Activated naive CD8-positive, alpha-beta T cell treated with anti-CD3 and anti-CD28 coated beads, Interleukin-2, amount 50 U/mL, for 16 hours (primary cell): Measurements from ENCODE around the gene MYF5.
"Not testable (repeated sequence)": the region's sequence is repeated elsewhere in the genome, so short reads cannot be mapped to it uniquely, and the experiment has no call there.

Source experiments
- DNase-seq: peaks from one replicate; pipeline ENCODE4 v3.0.0-alpha.2; 2020; ENCODE audit warnings: low read depth, low spot score

MYF5 gene

DNA sequence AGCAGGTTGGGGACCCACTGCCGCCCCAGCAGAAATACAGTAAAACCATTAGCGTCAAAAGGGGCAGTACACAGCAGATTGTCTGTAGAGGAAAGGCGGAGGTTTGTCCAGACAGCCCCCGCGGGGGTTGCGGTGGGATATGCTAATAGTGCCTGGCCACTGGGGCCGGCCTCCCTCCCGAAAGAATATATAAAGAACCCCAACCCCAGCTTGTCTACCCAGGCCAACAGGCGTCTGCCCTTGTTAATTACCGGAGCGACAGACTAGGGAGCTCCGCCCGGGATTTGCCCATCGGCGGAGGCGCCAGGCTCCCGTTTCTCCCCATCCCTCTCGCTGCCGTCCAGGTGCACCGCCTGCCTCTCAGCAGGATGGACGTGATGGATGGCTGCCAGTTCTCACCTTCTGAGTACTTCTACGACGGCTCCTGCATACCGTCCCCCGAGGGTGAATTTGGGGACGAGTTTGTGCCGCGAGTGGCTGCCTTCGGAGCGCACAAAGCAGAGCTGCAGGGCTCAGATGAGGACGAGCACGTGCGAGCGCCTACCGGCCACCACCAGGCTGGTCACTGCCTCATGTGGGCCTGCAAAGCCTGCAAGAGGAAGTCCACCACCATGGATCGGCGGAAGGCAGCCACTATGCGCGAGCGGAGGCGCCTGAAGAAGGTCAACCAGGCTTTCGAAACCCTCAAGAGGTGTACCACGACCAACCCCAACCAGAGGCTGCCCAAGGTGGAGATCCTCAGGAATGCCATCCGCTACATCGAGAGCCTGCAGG, at the start of gene MYF5:
Gene MYF5 (plus strand): TSS at position 217 of the 774 bp plus-strand sequence. CDS start 152 bp downstream, at position 369.
- no peak for DNase-seq

DNA sequence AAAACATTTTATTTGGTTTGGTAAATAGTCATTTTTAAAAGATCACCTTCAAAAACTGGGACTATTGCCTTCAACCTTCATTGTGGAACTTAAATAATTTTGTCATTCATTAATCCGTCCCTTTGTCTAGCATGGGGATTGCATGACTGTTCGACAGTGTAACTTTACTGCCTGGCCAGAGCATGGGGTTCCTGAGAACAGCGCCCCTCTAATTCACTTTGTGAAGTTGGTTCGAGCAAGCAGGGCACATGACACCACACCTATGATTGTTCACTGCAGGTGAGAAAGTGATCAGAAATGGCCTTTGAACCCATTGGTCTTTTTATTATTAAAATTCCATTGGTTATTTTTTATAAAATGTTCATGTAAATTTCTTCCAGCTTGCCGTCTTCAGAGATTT, 46.5 kb upstream of the MYF5 start:
- no peak for DNase-seq

DNA sequence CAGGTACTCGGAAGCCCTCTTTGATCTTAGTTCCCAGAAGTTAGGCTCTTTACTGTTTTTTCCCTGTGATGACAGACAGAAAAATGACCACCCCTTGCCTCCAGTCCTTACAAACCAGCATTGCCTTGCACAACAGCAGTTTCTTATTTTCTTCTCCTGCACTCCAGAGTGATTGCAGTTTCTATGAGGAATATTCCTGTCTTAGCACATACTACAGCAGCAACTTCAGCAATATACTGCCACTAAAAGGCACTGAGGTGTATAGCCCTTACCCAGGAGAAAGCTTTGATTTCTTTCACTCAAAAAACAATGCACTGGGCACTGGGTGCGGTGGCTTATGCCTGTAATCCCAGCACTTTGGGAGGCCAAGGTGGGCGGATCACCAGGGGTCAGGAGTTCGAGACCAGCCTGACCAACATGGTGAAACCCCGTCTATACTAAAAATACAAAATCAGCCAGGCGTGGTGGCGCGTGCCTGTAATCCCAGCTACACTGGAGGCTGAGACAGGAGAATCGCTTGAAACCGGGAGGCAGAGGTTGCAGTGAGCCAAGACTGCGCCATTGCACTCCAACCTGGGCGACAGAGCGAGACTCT, 40.6 kb upstream of the MYF5 start:
- not testable (repeated sequence) for DNase-seq

DNA sequence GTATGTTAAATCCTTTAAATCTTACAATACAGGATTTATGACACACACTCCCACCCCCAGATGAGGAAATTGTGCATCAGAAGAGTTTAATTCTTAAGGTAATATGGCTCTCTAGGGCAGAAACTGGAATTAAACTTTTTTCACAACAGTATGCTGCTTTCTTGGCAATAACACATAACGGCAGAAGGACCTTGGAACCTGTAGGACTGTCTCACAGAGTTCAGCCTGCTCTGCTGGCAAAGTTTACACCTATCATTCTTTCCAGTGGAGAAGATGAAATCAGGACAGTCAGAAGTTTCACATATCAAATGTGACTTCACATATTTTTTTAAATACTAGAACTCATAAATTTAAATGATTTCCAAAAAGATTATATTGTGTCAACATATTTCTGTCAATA, 39.9 kb upstream of the MYF5 start:
- DNase-seq, result no peak

- DNase-seq, result no peak
These were observed 38.7 kb upstream of the MYF5 start for GRCh38 chr12:80677994-80678393.

DNA sequence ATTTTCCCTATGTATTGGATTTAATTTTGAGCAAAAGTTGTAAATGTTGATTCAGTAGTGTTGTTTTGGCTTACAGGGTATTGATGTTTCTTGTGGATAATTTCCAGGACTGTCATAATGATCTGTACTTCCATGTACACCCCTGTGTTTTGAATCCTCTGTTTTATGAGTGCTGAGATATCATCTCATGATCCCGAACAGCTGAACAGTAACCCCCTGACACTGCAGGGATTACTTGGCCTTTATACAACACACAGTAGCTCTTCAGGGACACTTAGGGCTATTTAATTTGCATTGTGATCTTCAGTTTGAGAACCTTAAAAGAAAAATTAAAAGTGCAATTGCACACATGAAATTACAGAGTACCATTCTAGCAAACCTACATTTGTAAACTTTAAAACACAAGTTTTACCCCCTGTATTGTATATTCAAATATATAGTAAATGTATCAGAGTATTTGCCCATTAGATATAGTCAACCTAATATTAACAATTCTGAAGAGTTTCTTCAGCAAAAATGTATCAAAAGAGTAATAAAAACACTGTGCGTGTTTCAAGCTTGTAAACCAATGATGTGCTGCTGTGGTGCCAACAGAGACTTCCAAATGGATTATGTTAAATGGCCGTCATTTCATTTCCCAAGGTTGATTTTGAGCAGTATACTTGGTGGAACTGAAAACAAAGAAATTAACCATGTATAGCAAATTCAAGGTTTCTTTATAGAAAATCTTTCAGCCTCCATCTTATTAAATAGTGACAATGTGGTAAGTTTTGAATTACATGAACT, 37.2 kb upstream of the MYF5 start:
- DNase-seq, result no peak

- no peak for DNase-seq
These were observed 35.4 kb upstream of the MYF5 start for GRCh38 chr12:80681287-80681686.

DNA sequence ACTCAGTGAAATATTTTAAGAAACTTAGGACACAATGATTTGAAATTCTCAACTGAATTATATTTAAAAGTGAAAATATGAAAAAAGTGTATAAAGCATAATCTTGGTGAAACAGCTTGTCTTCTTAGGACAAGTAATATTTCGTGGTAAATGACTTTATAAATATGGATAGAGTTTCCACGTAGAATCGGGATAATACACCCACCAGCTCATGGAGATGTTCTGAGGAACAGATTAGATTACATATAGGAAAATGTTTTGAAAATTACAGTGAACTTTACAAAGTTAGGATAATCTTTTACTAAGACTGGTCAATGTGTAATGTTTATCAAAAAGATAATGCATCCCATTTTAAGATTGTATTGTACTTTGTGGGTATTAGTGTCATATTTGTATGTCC, 34.9 kb upstream of the MYF5 start:
- no peak for DNase-seq

- DNase-seq, result no peak
These were observed 32.6 kb upstream of the MYF5 start for GRCh38 chr12:80684077-80684495.

- no peak for DNase-seq
These were observed 26.6 kb upstream of the MYF5 start for GRCh38 chr12:80690090-80690489.

DNA sequence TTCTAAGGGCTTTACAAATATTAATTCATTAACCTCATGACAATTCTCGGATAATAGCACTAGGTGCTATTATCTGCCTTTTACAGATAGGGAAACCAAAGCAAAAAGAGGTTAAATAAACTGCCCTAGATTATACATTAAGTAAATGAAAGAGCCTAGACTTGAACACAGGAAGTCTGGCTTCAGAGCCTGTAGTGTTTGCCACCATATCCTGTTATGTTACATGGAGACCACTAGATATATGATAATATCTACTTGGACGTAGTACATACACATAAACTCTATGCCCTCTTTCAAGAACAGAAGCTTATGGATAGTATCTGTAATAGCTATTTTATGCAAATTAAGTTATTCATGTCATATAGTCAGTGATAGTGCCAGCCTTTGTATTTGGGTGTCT, 26.2 kb upstream of the MYF5 start:
- no peak for DNase-seq

DNA sequence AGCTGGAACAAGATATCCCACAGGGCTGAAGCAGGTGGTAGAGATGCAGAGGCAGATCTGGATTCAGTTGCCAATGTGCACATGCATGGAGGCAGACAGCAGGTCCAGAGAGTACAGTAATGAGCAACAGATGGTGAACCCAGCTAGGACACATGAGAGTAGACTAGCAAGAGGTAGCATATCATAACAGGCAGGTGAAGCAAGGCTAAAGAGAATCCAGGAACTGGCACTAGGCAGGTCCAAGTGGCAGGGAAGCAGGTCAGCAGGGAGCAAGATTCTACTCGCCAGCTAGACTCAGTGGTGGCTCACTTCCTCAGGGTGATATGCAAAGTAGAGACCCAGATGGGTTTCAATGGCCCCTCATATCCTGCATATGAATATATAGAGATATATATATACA, 24.6 kb upstream of the MYF5 start:
- no peak for DNase-seq

DNA sequence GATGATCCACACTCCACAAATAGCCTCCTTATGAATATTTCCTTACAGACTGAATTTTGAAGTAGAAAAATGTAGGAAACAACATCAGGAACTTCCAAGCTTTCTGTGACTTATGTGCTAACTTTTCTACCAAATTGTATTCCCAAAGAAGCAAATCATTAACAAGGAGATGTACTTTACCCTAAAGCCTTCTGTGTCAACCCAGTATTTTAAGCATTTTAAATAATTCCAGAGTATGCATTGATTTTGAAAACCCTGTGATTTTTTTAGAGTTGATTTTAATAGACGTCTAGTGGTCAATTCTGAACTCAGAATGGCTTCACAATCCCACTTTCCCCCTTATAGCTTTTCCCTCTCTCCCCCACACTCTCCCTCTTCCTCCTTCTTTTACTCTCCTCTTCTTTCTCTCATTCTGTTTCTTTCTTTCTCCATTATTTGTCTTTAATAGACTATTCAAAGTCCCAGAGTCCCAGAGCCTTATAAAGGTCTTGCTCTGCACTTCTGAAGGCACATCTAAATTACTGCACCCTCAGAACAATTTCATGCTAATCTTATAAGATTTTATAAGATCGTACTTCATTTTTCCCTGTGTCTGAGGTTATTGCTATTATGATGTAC, 19.3 kb upstream of the MYF5 start:
- no peak for DNase-seq

DNA sequence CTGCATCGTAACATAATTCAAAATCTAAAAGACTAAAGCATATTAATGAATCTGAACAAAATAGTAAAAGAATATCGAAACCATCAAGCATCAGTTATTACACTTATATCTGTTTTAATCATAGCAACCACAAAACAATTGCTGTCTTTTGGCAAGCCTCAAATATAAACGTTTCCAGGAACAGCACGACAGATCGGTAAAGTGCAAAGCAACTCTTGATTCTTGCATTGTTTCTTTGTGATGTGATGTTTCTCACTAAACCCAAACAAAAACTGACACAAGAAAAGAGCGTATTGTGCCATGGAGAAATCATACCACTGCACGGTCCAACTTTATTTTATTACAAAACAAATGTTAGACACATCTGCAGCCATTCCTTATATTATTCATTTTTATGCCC, 18.5 kb upstream of the MYF5 start:
- DNase-seq, result no peak

DNA sequence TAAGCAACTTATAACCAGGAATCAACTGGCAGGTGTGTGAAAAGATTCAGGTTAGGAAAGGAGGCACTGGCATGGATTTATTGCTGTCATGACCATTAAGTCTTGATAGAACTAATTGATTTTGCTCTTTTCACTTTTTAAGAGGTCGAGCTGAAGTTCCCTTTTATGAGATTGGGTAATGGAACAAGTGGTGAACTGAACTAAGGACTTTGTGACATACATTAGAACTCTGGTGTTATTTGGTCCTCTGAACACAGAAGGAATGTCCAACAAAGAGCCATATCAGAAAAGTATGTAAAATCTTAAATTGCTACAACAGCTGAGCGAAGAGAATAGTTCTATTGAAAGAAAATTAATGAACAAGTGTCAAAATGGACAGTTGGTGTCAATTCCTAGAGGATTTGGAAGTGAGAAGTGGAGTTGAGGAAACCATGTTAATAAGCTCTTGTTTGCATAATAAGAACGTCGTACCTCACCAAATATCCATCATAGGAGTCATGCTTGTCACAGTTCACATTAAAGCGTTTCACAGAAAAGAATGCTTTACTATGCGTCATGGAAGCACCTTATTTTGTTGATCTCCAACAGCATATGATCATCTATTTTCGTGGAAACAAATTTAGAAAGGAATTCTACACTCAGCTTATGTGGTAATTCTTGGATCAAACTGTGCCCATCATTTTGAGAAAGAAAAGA, 17.7 kb upstream of the MYF5 start:
- DNase-seq, result no peak

GRCh38 chr12:80700327-80700726, 16.4 kb upstream of the MYF5 start:
- DNase-seq, result no peak

DNA sequence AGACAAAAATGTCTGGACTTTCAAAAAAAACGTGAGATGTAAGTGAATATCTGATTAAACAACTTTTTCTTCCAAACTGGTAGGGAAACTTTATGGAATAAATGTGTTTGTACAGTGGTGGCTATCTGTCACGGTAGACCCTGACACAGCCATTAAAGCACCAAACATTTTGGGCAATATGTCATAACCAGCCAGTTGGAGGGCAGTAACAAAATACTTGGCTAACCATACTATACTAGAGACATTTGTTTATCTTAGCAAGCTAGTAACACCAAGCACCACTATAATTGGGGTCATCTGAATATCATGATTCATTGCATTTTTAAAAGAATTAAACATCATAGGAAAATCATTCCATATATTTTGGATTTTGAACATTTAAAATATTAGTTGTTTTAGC, 15.3 kb upstream of the MYF5 start:
- DNase-seq, result no peak

DNA sequence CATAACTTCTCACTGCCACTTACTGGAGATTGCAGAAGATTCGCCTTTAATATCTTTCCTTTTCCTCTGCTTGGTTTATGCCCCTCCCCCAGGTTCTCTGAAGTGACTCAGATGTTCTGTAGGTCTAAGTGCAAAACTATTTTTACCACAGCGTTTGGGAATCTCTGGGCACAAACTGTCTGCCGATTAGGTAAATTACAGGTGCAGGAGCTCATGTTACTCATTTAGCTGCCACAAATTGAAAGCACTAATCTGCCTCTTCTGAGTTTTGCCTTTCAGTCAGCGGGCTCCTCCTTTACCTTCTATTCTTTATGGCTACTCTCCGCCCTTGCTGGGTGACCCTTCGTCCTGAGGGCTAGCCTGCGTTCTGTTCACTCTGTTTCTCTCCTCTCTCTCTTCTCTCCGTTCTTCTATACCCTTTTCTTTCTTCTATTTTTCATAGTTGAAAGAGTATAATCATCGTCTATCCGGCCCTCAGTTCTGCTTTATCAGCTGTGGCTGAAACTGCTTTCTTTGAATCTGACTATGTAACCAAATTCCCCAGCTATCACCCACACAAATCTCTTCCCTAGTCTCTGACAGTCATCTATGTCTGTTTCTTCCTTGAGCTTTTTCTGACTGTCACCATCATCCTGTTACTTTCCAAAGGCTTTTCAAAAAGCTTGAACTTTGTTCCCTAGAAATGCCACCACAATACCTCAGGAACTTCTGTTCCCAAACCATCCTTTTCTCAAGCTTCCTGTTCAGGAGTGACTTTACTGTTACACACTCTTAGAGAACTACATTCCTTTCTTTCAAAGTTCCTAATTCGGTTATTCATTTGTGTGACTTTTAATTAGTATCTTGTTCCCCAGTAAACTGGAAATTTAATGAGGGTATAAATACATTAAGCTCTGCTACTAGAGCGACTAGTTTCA, 13.6 kb upstream of the MYF5 start:
- no peak for DNase-seq

DNA sequence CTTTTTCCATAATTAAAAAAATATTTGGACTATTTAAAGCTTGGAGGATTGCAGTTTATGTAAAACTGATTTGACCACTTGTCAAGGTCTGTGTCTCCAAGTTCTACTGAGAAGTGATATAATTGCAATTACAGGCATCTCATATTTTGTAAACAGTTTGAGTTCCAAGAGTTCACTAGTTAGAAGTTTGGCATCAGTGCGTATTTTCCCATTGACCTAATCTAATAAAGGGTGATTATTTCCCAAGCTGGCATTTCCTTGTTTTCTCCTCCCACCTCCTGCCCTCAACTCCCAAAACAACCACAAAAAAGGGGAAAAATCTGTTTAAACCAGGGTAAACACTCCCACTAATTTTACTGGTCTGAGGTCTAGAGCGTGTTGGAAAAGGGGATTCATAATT, 12.3 kb upstream of the MYF5 start:
- no peak for DNase-seq

DNA sequence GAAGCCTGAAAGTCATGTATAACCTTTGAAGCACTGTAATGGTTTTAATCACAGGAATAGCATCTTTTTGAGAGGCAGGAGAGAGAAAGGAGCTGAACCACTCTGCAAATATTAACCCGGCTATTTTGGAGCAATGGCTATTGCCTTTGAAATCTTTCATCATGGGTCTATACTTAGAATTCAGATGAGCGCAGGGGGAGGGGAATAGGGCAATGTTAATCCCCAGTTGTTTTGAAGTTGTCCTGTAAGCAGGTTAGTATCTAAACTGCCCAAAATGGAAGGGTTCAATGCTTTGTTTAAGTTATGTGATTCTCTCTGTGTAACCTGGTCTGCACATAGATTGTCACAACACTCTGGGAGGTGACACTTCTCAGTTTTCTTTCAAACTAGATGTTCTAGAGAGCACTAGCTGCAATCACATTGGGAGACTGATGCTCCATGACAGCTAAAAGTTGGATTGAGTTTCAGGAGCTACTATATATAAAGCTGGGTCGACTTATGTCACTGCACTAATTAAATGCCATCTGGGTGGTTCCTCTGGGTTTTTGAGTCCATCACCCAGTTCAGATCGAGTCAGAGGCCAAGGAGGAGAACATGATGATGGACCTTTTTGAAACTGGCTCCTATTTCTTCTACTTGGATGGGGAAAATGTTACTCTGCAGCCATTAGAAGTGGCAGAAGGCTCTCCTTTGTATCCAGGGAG, 9.4 kb upstream of the MYF5 start, which contains the start of gene MYF6:
Gene MYF6 (plus strand): TSS at position 509 of the 704 bp plus-strand sequence. CDS start 86 bp downstream, at position 595.
- DNase-seq, result no peak
